Measurements from ENCODE around the gene SFXN2.

GRCh38 chr10:102682981-102683380, 31.5 kb upstream of the SFXN2 start:
- TF ChIP-seq CTCF (IDR thresholded peaks at IDR 0.05; ENCODE audit: low read depth, low read length, poor library complexity, severe bottlenecking): no peak
- no peak for TF ChIP-seq EZH2phosphoT487 (IDR thresholded peaks at IDR 0.05; ENCODE audit: borderline replicate concordance, low read length)
